DLD1 (cell line): ENCODE data around the gene ZMYND8.
"Not testable (repeated sequence)": the region's sequence is repeated elsewhere in the genome, so short reads cannot be mapped to it uniquely, and the experiment has no call there.

Source experiments
- in situ Hi-C: cut with HindIII; loops from 2 replicates; pipeline ENCODE4 v1.10.0; 2017; ENCODE audit warnings: low sequenced_read_pairs

The ZMYND8 gene

GRCh38 chr20:47373206-47373733 is 16.8 kb upstream of the ZMYND8 start:
- in situ Hi-C loops, result no loop called here

DNA sequence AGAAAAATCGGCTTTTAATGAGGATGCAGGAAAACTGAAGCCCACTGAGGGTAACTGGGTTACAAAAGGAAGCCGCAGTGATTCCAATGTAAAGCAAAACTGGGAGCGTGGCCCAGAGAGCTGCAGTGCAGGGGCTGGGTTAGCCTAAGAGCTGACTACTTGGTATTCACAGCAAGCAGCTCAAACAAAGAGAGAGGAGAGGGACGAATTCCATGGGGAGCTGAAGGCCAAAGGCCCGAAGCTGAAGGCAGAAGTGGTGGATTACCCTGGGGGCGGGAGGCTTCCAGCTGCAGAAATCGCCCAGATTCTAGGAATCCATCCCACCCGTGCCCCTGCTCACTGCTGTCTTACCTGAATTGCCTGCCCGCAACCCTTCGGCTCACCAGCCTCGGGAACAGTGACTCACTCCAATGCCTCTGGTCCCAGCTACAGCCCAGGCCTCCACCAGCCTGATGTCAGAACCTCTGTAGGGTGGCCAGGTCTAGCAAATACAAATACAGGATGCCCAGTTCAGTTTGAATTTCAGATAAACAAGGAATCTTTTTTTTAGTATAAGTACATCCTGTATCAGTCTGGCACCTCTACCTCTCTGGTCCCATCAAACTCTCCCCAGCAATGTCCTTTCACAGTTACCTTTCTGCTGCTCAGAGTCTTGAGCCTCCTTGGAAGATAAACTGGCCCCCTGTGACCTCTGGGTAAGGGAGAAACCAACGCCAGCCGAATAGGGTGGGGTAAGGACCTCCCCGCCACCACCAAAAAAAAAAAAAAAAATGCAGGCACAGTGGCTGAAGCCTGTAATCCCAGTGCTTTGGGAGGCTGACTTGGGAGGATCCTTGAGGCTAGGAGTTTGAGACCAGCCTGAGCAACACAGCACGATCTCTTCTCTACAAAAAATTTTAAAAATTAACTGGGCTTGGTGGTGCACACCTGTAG is 14.6 kb upstream of the ZMYND8 start:
- in situ Hi-C loops, result no loop called here

DNA sequence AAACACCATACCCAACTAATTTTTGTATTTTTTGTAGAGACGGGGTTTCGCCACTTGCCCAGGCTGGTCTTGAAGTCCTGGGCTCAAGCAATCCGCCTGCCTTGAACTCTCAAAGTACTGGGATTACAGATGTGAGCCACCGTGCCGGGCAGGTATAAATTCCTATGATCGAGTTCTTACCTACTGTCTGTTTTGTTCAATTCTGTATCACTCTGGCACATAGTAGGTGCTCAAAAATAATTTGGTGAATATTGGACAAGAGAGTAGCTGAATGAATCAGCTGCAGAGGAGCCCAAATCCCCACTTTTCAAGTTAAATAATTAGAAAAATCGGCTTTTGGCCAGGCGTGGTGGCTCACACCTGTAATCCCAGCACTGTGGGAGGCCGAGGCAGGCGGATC is 13.7 kb upstream of the ZMYND8 start:
- in situ Hi-C loops, result no loop called here

- in situ Hi-C loops, result no loop called here
Measured at GRCh38 chr20:47368301-47368700, 11.8 kb upstream of the ZMYND8 start.

DNA sequence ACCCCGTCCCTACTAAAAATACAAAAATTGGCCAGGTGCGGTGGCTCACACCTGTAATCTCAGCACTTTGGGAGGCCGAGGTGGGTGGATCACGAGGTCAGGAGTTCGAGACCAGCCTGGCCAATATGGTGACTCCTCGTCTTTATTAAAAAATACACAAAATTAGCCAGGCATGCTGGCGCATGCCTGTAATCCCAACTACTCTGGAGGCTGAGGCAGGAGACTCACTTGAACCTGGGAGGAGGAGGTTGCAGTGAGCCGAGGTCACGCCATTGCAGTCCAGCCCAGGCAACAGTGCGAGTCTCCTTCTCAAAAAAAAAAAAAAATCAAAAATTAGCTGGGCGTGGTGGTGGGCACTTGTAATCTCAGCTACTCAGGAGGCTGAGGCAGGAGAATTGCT is 9.8 kb upstream of the ZMYND8 start:
- in situ Hi-C loops, result not testable (repeated sequence)

DNA sequence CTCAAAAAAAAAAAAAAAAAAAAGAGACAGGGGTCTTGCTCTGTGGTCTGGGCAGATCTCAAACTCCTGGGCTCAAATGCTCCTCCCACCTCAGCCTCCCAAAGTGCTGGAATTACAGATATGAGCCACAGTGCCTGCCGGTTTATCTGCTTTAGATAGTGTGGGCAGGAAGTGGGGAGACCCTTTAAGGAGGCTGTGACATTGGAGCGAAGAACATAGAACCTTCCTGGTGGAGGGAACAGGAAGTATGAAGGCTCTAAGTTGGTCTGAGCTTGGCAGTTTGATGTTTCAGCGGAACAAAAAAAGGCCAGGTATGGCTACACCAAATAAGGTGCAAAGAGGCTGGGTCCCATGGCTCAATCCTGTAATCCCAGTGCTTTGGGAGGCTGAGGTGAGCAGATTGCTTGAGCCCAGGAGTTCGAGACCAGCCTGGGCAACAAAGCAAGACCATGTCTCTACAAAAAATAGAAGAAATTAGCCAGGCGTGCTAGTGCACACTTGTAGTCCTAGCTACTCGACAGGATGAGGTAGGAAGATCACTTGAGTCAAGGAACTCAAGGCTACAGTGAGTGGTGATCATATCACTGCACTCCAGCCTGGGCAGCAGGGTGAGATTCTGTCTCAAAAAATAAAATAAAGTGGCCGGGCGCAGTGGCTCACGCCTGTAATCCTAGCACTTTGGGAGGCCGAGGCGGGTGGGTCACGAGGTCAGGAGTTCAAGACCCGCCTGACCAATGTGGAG is 8.7 kb upstream of the ZMYND8 start:
- in situ Hi-C loops, result no loop called here

DNA sequence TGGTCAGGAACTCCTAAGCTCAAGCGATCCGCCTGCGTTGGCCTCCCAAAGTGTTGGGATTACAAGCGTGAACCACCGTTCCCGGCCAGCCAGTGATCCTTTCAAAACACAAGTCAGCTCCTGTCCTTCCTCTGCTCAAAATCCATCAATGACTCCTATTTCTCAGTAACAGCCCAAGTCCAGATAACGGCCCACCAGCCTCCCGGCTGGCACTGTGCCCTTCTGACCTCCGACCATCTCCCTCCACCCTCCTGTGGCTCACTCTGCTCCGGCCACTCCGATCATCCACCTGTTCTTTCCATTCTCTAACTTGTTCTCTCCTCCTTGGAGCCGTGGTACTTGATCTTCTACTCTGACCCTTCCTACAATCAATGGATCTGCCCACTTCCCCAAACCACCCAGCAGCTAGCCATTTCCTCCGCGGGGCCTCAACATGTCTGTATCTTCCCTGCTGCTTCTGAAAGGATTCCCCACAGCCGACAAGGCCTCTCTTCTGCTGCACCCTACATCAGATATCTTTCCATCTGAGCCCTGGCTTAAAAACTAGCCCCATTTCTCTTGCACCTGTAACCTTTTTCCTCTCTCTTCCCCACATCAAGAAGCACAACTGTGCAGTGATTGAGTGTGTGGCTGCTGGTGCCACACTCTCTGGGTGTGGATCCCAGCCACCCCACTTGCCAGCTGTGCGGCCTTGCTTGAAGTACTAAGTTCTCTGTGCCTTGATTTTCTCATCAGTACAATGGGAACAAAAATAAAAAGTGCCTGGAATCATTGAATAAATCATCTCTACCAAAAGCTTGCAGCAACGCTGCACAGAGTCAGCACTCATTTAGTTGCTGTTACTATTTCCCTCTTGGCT is 6.1 kb upstream of the ZMYND8 start:
- in situ Hi-C loops, result no loop called here

- in situ Hi-C loops, result no loop called here
Measured at GRCh38 chr20:47361057-47361915, 4.8 kb upstream of the ZMYND8 start.

GRCh38 chr20:47360297-47361056 is 4.0 kb upstream of the ZMYND8 start:
- in situ Hi-C loops, result no loop called here

DNA sequence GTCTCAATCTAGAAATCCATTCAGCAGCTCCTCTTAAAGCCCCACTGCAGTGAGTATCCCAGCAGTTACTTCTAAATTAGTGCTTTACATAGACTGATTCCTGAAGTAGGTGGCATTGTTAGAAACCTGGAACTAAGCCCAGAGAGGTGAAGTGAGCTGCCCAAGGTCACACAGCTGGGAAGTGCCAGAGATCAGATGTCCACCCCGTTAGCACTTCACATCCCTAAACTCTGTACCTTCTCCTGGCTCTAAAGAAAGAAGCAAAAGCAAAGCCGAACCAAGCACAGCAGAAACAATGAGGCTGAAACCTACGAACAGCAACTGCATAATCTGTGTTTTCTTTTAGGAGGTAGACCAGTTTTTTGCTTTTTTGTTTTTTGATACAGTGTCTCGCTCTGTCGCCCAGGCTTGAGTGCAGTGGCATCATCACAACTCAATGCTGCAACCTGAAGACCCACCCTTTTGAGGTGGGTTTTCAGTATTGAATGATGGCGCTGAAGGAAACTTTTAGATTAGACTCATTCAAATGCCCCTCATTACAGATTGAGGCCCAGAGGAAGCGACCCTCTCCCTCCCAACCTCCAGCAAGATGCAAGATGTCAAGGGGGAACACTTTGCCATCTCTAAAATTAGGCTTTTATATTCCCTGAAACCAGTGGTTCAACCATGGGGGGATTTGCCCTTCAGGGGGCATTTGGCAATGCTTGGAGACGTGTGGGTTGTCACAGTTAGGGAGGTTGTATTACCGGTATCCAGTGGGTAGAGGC is 3.2 kb upstream of the ZMYND8 start:
- in situ Hi-C loops, result no loop called here

- in situ Hi-C loops, result no loop called here
Measured at GRCh38 chr20:47358672-47359529, 2.4 kb upstream of the ZMYND8 start.

GRCh38 chr20:47358039-47358671 is 1.7 kb upstream of the ZMYND8 start:
- in situ Hi-C loops, result no loop called here

- in situ Hi-C loops, result no loop called here
Measured at GRCh38 chr20:47357296-47358038, 968 bp upstream of the ZMYND8 start.

DNA sequence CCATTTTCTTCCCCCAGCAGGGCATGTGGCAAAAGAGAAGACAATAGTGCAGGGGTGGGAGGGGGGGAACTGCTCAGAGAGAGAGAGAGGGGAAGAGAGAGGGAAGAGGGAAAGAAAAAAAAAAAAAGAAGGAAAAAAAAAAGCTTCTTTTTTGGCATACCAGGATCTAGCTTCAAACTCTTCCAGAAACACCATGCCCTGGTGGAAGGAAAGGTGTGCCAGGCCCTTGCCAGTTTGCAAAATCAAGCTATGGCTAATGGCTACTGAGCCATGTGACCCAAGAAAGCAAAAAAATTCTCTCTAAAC is 326 bp downstream of the ZMYND8 start:
- in situ Hi-C loops, result no loop called here

DNA sequence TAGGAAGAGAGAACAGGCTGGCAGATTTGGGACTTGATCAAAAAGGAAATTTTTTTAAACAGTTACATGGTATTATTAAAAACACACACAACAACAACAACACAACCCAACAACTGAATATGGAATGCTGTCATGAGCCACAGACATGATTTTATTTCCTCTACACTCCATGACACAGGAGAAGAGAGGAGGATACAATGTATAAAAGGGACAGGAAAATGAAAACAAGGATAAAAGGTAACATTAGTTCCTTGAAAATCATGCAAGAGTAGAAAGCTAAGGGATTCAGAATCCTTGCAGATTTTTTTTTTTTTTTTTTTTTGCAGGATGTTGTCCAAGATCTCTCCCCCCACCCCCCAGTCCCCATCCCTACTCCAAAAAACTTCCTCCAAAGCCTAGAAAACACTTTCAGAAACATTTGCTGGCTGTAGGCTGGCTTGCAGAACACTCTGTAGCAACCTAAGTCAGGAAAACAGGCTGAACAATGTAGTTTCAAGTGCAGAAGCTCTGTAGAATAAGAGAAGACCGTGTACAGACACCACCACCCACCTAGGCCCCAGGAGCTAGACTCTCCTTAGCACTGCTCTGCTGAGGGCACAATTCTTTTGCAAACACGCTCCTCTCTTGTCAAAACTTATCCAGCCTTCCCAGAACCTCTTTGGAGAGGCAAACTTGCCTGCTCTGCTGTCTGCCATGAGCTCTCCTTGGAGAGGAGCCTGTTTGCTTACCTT is 845 bp downstream of the ZMYND8 start:
- in situ Hi-C loops, result no loop called here
